ENCODE data around the gene LTBP3.

LTBP3 gene

GRCh38 chr11:65558002-65558929, at the start of gene LTBP3:
TSS of gene LTBP3 (minus strand) at chr11:65558359. CDS start at chr11:65557959, 400 bp downstream.
- in situ Hi-C loops (cut with MboI; ENCODE audit: low sequenced_read_pairs): no loop called here

DNA sequence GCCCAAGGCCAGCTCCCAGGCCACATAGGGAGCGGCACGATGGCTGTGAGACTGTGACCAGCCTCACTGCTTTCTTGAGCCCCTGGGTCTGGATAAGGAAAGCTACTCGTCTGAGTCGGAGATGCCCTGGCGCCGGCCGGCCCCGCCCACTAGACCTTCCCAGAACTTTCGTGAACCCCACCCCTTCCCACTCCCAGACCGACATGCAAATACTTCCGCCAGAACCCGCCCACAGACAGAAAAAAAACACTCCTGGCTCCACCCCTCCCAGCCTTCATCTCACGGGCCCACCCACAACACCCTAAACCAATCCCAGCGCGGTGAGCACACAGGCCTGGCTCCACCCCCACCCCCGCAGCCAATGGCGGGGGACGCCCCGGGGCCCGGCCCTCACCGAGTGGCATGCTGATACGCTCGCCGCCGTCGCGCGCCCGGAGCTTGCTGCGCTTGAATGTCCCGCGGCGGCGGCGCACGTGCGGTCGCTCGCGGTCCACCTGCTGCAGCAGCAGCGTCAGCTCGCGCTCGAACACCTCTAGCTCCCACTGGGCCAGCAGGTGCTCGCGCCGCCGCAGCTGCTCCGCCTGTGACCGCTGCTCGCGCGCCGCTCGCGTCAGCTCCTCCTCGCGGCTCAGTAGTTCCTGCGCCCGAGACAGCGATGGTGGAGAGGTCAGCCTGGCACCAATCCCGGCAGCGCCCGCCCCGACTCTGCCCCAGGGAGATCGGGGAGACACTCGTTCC, 48.9 kb upstream of the LTBP3 start:
- in situ Hi-C loops (cut with MboI; ENCODE audit: low sequenced_read_pairs): no loop called here

DNA sequence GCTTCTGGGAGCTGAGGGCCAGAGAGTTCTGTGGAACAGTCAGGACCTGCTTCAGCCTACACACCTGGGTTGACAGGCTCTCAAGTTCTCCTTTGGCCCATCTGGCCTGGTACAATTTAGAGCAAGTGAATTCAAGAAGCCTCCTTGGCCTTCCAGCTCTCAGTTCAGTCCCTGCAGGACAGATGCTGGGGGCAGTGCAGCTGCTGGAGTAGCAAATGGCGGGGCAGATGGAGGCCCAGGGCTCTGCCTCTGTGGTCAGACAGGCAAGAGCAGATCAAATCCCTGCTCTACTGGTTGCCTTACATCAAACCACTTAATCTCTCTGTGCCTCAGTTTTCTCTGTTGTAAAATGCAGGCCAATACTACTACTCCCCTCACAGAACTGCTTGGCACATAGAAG, 46.1 kb upstream of the LTBP3 start:
- in situ Hi-C loops (cut with MboI; ENCODE audit: low sequenced_read_pairs): no loop called here

DNA sequence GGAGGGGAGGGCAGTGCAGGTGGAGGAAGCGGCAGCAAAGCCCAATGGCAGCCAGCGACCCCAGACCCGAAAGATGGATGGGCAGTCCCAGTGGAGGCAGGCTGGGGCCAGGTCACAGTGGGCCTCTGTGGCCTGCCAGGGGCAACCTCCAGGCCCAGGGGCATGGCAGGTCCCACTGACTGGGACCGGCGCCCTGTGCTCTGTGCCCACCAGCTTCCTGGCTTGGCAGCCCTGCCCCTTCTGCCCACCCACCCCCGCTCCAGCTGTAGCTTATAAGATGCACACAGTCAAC, 41.7 kb upstream of the LTBP3 start:
- in situ Hi-C loops (cut with MboI; ENCODE audit: low sequenced_read_pairs): no loop called here

DNA sequence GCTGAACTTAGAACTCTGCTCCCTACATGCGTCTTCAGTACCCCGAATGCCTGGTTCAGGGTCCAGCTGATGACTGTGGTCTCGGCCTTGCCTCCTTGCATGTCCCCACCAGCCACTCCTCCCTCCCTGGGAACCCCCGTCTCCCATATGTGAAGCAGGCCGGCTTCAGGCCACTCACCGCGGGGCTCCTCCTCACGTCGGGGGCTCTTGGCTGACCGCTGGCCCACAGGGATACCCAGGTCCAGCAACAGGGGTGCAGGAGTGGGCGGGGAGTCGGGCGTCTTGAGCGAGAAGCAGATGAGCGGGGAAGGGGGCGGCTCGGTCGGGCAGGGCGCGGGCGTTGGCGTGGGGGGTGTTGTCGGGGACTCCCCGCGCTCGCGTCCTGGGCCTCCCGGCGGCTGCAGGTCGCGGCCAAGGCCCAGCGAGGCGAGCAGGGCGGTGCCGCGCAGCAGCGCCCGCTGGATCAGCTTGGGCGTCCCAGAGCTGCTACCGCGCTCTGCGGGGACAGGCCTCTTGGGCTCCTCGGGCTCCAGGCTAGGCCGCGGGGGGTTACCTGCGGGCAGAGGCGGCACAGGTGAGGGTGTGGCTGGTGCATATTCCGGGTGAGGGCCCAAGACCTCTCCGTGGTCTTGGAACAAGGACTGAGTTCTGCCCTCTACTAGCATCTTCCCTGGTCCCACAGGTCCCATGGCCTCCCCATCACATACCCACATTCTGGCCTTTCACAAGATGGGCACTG, 41.2 kb upstream of the LTBP3 start:
- in situ Hi-C loops (cut with MboI; ENCODE audit: low sequenced_read_pairs): no loop called here

DNA sequence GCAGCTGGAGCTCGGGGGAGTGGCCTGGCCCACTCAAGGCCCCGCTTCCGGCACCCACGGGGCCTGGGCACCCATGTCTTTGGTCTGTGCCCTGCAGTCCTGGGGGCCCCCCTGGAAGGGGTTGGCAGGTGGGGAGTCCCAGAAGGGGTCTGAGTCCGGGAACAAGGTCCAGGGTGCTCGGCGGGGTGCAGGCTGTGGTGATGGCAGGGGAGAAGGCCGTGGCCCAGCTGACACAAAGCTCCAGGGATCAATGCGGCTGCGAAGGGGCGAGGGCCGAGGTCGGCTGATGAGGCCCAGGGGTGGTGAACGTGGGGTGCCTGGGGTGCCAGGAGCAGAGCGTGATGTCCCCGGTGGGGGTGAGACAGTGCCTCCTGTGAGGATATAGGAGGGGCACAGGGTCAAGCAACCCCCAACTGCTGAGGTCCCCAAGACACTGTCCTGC, 40.1 kb upstream of the LTBP3 start:
- in situ Hi-C loops (cut with MboI; ENCODE audit: low sequenced_read_pairs): no loop called here

DNA sequence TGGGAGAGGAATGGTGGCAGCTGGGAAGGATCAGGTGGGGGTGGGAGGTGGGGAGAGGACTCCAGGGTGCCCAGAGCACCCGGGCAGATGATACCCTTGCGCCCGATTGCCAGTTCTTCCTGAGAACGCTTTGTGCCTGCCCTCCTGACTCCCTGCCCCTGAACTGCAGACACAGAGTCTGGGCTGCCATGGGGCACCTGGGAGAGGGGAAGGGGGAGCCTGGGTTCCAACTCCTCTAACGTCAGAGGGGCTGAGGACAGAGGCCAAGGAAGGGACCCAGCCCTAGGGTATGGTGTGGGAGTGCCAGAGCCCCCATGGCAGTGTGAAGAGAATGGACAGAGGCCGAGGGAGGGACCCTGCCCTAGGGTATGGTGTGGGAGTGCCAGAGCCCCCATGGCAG, 38.4 kb upstream of the LTBP3 start:
- in situ Hi-C loops (cut with MboI; ENCODE audit: low sequenced_read_pairs): no loop called here

DNA sequence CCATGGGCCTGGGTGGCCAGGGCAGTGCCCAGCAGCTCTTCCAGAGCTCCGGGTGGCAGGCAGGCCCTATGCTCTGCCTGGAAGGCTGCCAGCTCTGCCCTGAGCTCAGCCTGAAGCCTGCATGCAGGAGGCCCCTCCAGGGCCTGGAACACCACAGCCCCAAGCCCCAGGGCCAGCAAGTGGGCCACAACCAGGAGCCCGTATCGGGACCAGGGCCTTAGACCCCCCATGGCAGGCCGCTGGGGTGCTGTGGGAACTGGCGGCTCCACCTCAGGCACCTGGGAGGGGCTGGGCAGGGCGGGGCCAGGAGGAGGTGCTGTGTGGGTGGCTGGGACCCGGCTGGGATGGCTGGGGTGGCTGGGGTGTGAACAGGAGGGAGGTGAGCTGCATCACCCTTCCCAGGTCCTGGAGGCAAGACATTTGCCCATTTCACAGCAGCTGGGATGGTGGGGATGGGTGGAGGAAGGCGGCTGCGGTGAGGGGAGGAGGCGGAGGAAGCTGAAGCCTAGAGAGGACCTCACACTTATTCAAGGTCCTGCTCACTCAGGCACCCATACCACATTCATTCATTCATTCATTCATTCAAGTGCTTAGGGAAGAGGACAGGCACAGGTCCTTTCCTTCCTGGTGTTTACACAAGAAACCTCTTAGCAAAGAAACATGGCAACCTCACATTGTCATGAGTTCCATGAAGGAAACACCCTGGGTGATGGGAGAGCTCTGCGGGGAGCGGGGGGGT, 37.6 kb upstream of the LTBP3 start, which contains the start of gene KCNK7:
TSS of gene KCNK7 (minus strand) at position 258 of the 739 bp plus-strand sequence. CDS start at position 230, 28 bp downstream.
- in situ Hi-C loops (cut with MboI; ENCODE audit: low sequenced_read_pairs): no loop called here

- in situ Hi-C loops (cut with MboI; ENCODE audit: low sequenced_read_pairs): no loop called here
Observed at GRCh38 chr11:65595131-65595530, 37.0 kb upstream of the LTBP3 start.

- in situ Hi-C loops (cut with MboI; ENCODE audit: low sequenced_read_pairs): no loop called here
Observed at GRCh38 chr11:65593518-65594414, 35.6 kb upstream of the LTBP3 start.

DNA sequence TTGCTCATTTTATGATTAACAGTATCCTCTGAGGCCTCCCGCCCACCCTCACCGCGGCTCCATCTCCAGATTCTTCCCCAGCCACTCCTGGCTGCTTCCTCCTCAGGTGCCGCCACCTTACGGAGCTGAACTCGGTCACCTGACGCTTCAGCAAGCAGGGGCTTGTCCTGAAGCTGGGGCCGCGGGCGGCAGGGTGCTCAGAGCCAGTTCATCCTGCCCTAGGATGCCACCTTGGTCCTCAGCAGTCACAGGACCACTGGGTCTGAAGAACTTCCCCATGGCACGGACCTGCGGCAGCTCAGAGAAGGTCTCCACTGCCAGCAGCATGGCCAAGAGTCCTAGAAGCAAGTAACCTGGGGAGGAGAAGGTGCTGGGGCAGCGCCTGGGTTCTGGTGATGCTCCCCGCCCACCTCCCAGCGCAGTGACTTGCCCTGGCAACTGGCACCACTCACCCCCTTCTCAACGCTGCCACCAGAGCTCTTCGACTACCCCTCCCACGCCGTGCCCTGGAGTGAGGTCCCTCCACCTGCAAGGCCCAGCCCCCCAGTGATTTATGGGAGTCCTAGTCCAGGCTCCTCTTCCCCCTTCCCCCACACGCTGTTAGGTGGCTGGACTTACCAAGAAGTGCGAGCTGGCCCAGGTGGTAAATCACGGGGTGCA, 34.8 kb upstream of the LTBP3 start:
- in situ Hi-C loops (cut with MboI; ENCODE audit: low sequenced_read_pairs): no loop called here

DNA sequence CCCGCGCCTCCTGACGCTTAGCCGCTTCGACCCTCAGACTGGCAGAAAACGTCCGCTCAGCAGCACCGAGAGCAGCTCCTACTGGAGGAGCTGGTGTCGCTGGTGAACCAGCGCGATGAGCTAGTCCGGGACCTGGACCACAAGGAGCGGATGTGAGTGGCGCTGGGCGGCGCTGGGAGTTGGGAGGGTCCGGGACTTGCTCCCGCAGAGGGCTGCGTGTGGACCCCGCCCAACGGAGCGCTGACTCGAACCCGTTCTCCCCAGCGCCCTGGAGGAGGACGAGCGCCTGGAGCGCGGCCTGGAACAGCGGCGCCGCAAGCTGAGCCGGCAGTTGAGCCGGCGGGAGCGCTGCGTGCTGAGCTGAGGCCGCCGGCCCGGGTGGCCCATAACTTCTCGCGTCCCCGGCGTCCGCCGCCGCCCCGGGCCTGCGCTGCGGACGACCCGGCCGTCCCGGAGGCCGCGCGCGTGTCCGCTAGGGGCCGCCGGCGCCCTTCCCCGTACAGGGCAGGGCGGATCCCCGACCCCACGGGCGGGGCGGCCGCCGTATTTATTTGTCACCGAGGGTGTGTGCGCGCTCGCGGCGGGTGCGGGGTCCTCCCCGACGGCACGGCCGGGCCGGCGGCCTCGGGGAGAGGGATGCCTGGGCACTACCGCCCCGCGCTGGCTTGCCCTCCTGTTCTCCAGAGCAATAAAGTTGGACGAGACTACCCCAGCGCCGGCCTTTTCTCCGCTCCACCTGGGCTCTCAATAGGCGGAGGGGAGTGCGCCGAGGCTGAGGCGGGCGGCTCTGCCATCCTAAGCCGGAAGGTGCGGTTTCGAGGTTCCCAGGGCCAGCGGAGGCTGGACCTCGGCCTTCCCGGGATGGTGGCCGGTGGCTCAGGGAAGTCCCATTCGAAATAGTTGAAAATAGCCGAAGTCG, 34.0 kb upstream of the LTBP3 start:
- in situ Hi-C loops (cut with MboI; ENCODE audit: low sequenced_read_pairs): no loop called here

- in situ Hi-C loops (cut with MboI; ENCODE audit: low sequenced_read_pairs): no loop called here
Observed at GRCh38 chr11:65590240-65590738, 32.1 kb upstream of the LTBP3 start.

DNA sequence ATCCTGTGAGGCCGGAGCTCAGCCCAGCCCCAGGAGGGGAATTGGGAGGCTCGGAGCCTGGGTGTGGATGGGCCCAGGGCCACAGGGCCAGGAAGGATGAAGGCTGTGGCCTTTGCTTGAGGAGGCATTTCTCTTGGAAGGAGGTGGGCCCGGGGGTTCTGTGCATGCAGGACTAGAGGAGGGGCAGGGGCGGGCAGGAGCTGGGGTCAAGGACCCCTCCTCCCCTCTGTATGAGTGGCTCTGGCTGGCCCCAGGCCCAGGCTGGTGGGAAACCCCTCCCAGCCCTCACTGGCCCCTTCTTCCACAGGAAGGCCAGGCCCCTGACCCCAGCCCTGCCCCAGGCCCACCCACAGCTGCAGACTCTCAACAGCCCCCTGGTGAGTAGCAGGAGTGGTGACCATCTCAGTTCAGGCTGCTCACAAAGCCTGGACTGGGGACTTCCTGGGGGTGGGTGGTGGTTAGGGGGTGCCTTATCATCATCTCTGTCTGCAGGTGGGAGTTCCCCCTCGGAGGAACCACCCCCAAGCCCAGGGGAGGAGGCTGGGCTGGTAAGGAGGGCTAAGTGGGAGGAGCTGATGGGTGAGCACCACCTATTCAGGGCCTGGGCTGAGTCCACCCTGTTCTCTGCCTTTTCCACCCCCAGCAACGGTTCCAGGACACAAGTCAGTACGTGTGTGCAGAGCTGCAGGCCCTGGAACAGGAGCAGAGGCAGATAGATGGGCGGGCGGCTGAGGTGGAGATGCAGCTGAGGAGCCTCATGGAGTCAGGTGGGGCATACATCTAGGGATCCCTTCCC, 31.5 kb upstream of the LTBP3 start:
- in situ Hi-C loops (cut with MboI; ENCODE audit: low sequenced_read_pairs): no loop called here

GRCh38 chr11:65588199-65589054, 30.3 kb upstream of the LTBP3 start:
- in situ Hi-C loops (cut with MboI; ENCODE audit: low sequenced_read_pairs): no loop called here

GRCh38 chr11:65586676-65587075, 28.5 kb upstream of the LTBP3 start:
- in situ Hi-C loops (cut with MboI; ENCODE audit: low sequenced_read_pairs): no loop called here
